Measurements from ENCODE around the gene PDZD4.

- TF ChIP-seq CTCF (IDR thresholded peaks at IDR 0.05) = no peak
- no peak for TF ChIP-seq POLR2A (IDR thresholded peaks at IDR 0.05; ENCODE audit: low read depth)
Observed at GRCh38 chrX:153773741-153774575, 56.4 kb downstream of the PDZD4 start.
